HG03095 (cell line): ENCODE results near the gene CASP1.
A peak's percentile ranks its signal among the peaks of the same experiment; 100 is the strongest.
"Not testable (repeated sequence)": the region's sequence is repeated elsewhere in the genome, so short reads cannot be mapped to it uniquely, and the experiment has no call there.

Experiments
- ATAC-seq: cut with Tn5 transposase; IDR thresholded peaks from one replicate; pipeline ENCODE4 v1.9.1; 2021; ENCODE audit warnings: moderate library complexity; ENCODE audit not compliant: unreplicated experiment

The CASP1 gene

GRCh38 chr11:105034813-105035620 is at the start of gene CASP1:
TSS of gene CASP1 (minus strand) at chr11:105035144. CDS start at chr11:105035113, 31 bp downstream.
- peak; percentile 93 for ATAC-seq

GRCh38 chr11:105081412-105082150 is 46.6 kb upstream of the CASP1 start:
- ATAC-seq, result no peak

- not testable (repeated sequence) for ATAC-seq
These were observed 45.4 kb upstream of the CASP1 start for GRCh38 chr11:105080171-105080906.

- ATAC-seq, result no peak
These were observed 43.3 kb upstream of the CASP1 start for GRCh38 chr11:105078283-105078682.

- ATAC-seq, result not testable (repeated sequence)
These were observed 42.3 kb upstream of the CASP1 start for GRCh38 chr11:105077141-105077790.

GRCh38 chr11:105074166-105074530 is 39.2 kb upstream of the CASP1 start:
- no peak for ATAC-seq

GRCh38 chr11:105073456-105074165 is 38.7 kb upstream of the CASP1 start:
- no peak for ATAC-seq

- not testable (repeated sequence) for ATAC-seq
These were observed 37.1 kb upstream of the CASP1 start for GRCh38 chr11:105072080-105072479.

- no peak for ATAC-seq
These were observed 36.3 kb upstream of the CASP1 start for GRCh38 chr11:105071089-105071732.

- ATAC-seq, result no peak
These were observed 35.4 kb upstream of the CASP1 start for GRCh38 chr11:105070306-105070705.

GRCh38 chr11:105069749-105070148 is 34.8 kb upstream of the CASP1 start:
- ATAC-seq, result not testable (repeated sequence)

- ATAC-seq, result not testable (repeated sequence)
These were observed 28.4 kb upstream of the CASP1 start for GRCh38 chr11:105063245-105063941.

- no peak for ATAC-seq
These were observed 22.5 kb upstream of the CASP1 start for GRCh38 chr11:105057432-105057831.

- ATAC-seq, result no peak
These were observed 21.5 kb upstream of the CASP1 start for GRCh38 chr11:105056446-105056845.

GRCh38 chr11:105054723-105055493 is 20.0 kb upstream of the CASP1 start:
- ATAC-seq, result no peak

GRCh38 chr11:105052487-105052886 is 17.5 kb upstream of the CASP1 start:
- no peak for ATAC-seq

- ATAC-seq, result no peak
These were observed 16.6 kb upstream of the CASP1 start for GRCh38 chr11:105051559-105051958.

- ATAC-seq, result no peak
These were observed 14.5 kb upstream of the CASP1 start for GRCh38 chr11:105049481-105049880.
